Transverse colon (tissue), 4 donors: ENCODE measurements around the gene PCDHA5.

Source experiments
- POLR2A ChIP-seq: fragments of 450-650 bp; IDR thresholded peaks from one replicate; pipeline ENCODE4 v1.6.1; 2016; ENCODE audit warnings: antibody characterized with exemption, mild to moderate bottlenecking, moderate library complexity
- POLR2AphosphoS5 ChIP-seq, 3 donors: sonication (generic); formaldehyde crosslinking; IDR thresholded peaks; one replicate each; pipeline ENCODE4 v1.6.1; 2016; ENCODE audit warnings: antibody characterized with exemption in 3 of 3
- TF ChIP-seq, protein P1 (sequence below), 5 experiments: fragments of 200-600 bp in 3 of 5; fragments of 450-650 bp in 2 of 5; sonication (generic) in 3 of 5; IDR thresholded peaks; 1 replicate in 2 of 5; 2 replicates in 3 of 5; pipeline ENCODE4 v1.5.1; 2016 to 2017; ENCODE audit warnings: antibody characterized with exemption in 5 of 5, inconsistent platforms in 3 of 5, mild to moderate bottlenecking in 2 of 5, moderate library complexity in 1 of 5

DNA sequence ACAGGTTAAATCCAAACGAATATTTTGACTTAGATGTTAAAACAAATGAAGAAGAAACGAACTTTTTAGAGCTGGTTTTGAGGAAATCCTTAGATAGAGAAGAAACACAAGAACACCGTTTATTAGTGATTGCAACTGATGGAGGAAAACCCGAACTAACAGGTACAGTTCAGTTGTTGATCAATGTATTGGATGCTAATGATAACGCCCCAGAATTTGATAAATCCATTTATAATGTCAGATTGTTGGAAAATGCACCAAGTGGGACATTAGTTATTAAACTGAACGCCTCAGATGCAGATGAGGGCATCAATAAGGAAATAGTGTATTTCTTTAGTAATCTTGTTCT lies 842 bp downstream of the PCDHA5 start:
- TF ChIP-seq POLR2A = no peak
- TF ChIP-seq, protein P1, sequence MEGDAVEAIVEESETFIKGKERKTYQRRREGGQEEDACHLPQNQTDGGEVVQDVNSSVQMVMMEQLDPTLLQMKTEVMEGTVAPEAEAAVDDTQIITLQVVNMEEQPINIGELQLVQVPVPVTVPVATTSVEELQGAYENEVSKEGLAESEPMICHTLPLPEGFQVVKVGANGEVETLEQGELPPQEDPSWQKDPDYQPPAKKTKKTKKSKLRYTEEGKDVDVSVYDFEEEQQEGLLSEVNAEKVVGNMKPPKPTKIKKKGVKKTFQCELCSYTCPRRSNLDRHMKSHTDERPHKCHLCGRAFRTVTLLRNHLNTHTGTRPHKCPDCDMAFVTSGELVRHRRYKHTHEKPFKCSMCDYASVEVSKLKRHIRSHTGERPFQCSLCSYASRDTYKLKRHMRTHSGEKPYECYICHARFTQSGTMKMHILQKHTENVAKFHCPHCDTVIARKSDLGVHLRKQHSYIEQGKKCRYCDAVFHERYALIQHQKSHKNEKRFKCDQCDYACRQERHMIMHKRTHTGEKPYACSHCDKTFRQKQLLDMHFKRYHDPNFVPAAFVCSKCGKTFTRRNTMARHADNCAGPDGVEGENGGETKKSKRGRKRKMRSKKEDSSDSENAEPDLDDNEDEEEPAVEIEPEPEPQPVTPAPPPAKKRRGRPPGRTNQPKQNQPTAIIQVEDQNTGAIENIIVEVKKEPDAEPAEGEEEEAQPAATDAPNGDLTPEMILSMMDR (IDR thresholded peaks at IDR 0.05) = no peak
- TF ChIP-seq POLR2AphosphoS5 (IDR thresholded peaks at IDR 0.05) = no peak
